Measurements from ENCODE around the gene SMYD1.

Gene SMYD1

GRCh38 chr2:88159955-88160415, 92.4 kb downstream of the SMYD1 start:
- no peaks in the 10 kb centered on the region for H3K4me1 ChIP-seq (ENCODE audit: low read depth, poor library complexity, severe bottlenecking)
- H3K27me3 ChIP-seq (ENCODE audit: insufficient read depth, low read depth), result no peaks in the 10 kb centered on the region
- no peaks in the 10 kb centered on the region for H3K36me3 ChIP-seq (ENCODE audit: insufficient read depth)
- no peak overlapping the region for H3K4me3 ChIP-seq (IDR thresholded peaks at IDR 0.05; ENCODE audit: insufficient read depth, low read depth, low read length)
- no peak overlapping the region for H3K4me2 ChIP-seq
- no peak overlapping the region for H2AFZ ChIP-seq (ENCODE audit: low read depth)
- no peaks in the 10 kb centered on the region for H4K20me1 ChIP-seq (ENCODE audit: insufficient read depth)
- TF ChIP-seq, protein P1, sequence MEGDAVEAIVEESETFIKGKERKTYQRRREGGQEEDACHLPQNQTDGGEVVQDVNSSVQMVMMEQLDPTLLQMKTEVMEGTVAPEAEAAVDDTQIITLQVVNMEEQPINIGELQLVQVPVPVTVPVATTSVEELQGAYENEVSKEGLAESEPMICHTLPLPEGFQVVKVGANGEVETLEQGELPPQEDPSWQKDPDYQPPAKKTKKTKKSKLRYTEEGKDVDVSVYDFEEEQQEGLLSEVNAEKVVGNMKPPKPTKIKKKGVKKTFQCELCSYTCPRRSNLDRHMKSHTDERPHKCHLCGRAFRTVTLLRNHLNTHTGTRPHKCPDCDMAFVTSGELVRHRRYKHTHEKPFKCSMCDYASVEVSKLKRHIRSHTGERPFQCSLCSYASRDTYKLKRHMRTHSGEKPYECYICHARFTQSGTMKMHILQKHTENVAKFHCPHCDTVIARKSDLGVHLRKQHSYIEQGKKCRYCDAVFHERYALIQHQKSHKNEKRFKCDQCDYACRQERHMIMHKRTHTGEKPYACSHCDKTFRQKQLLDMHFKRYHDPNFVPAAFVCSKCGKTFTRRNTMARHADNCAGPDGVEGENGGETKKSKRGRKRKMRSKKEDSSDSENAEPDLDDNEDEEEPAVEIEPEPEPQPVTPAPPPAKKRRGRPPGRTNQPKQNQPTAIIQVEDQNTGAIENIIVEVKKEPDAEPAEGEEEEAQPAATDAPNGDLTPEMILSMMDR (conservative IDR thresholded peaks at IDR 0.05; ENCODE audit: low read depth, low read length), result peak; percentile 96
- H3K9ac ChIP-seq, result no peak overlapping the region
- no peak overlapping the region for H3K27ac ChIP-seq
- H3K79me2 ChIP-seq (ENCODE audit: insufficient read depth, low read depth), result no peaks in the 10 kb centered on the region

DNA sequence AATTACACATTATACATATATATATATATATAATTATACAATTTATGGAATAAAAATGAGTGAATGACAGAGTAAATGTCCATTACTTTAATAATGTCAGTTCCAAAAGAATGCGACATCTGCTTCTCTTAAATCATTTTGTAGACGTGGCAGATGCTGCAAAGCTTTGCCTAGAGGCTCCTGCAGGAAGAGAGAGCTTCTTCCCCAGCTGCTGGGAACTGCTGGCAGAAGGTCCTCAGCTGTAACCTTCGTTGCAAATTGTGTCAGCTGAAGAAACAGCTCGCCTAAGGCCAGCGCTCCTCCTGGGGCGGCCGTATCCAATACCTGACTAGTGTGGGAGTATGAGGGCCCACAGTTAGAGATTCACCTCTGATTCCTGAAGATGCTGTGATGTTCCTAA, 92.9 kb downstream of the SMYD1 start:
- no peaks in the 10 kb centered on the region for H3K79me2 ChIP-seq (ENCODE audit: insufficient read depth, low read depth)
- no peaks in the 10 kb centered on the region for H3K36me3 ChIP-seq (ENCODE audit: insufficient read depth)
- no peaks in the 10 kb centered on the region for H4K20me1 ChIP-seq (ENCODE audit: insufficient read depth)
- no peak overlapping the region for H3K27ac ChIP-seq
- no peak overlapping the region for H3K4me3 ChIP-seq (IDR thresholded peaks at IDR 0.05; ENCODE audit: insufficient read depth, low read depth, low read length)
- no peaks in the 10 kb centered on the region for H3K27me3 ChIP-seq (ENCODE audit: insufficient read depth, low read depth)
- TF ChIP-seq, protein P1 (conservative IDR thresholded peaks at IDR 0.05; ENCODE audit: low read depth, low read length), result no peak
- H3K4me2 ChIP-seq, result no peak overlapping the region
- H3K9ac ChIP-seq, result no peak overlapping the region
- H3K4me1 ChIP-seq (ENCODE audit: low read depth, poor library complexity, severe bottlenecking), result no peaks in the 10 kb centered on the region
- no peak overlapping the region for H2AFZ ChIP-seq (ENCODE audit: low read depth)

- Histone ChIP-seq H3K36me3 (ENCODE audit: insufficient read depth) (no peaks in the 10 kb centered on the region), H3K4me2 (no peak overlapping the region), H3K79me2 (ENCODE audit: insufficient read depth, low read depth) (no peaks in the 10 kb centered on the region), H3K27me3 (ENCODE audit: insufficient read depth, low read depth) (no peaks in the 10 kb centered on the region), H2AFZ (ENCODE audit: low read depth) (no peak overlapping the region), H3K4me1 (ENCODE audit: low read depth, poor library complexity, severe bottlenecking) (no peaks in the 10 kb centered on the region), H3K27ac (no peak overlapping the region), H3K4me3 (IDR thresholded peaks at IDR 0.05; ENCODE audit: insufficient read depth, low read depth, low read length) (no peak overlapping the region), H3K9ac (no peak overlapping the region), H4K20me1 (ENCODE audit: insufficient read depth) (no peaks in the 10 kb centered on the region)
- TF ChIP-seq, protein P1 (conservative IDR thresholded peaks at IDR 0.05; ENCODE audit: low read depth, low read length), result no peak
These were observed 94.0 kb downstream of the SMYD1 start for GRCh38 chr2:88161446-88162244.
